Fibroblast of skin of right biceps (primary cell): ENCODE results near the gene ATP9A.
"Not testable (repeated sequence)": the region's sequence is repeated elsewhere in the genome, so short reads cannot be mapped to it uniquely, and the experiment has no call there.

Experiments
- DNase-seq: peaks from one replicate; pipeline ENCODE4 v3.0.0-alpha.2; 2013

The ATP9A gene, protein sequence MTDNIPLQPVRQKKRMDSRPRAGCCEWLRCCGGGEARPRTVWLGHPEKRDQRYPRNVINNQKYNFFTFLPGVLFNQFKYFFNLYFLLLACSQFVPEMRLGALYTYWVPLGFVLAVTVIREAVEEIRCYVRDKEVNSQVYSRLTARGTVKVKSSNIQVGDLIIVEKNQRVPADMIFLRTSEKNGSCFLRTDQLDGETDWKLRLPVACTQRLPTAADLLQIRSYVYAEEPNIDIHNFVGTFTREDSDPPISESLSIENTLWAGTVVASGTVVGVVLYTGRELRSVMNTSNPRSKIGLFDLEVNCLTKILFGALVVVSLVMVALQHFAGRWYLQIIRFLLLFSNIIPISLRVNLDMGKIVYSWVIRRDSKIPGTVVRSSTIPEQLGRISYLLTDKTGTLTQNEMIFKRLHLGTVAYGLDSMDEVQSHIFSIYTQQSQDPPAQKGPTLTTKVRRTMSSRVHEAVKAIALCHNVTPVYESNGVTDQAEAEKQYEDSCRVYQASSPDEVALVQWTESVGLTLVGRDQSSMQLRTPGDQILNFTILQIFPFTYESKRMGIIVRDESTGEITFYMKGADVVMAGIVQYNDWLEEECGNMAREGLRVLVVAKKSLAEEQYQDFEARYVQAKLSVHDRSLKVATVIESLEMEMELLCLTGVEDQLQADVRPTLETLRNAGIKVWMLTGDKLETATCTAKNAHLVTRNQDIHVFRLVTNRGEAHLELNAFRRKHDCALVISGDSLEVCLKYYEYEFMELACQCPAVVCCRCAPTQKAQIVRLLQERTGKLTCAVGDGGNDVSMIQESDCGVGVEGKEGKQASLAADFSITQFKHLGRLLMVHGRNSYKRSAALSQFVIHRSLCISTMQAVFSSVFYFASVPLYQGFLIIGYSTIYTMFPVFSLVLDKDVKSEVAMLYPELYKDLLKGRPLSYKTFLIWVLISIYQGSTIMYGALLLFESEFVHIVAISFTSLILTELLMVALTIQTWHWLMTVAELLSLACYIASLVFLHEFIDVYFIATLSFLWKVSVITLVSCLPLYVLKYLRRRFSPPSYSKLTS

DNA sequence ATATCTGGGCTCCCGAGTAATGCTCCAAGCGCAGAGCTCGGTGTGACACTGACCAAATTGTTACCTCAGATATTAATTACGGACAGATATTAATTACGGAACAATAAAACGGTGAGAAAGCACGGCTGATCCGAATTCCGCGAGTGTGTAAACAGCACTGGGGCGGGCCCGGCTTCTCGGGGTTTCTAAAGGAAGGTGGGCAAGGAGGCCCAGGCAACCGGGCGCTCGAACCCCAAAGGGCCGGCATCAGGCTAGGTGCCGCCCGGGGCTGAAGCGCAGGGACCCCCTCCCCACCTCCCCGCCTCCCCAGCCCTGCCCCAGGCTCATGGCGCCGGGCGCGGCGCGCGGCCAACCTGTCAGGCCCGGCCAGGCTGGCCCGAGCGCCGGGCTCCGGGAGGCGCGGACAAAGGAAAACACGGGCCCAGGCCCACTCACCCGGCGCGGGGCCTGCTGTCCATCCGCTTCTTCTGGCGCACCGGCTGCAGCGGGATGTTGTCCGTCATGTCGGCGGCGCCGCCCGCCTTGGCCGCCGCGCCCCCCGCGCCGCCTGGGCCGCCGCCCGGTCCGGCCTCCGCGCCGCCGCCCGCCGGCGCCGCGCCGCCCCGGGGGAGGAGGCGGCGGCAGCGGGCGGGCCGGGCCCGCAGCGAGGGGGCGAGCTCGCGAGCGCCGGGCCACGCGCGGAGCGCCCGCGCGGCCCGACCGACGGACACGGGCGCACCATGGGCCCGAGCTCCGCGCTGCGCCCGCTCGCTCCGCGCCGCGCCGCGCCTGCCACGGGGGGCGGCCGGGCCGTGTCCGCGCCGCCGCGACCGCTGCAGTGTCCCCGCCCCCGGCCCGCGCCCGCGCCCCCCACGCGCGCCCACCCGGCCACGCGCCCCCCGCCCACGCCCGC lies at the start of gene ATP9A:
Gene ATP9A, minus strand, starts transcription at position 524 of the 892 bp plus-strand sequence. Its CDS starts 21 bp downstream, at position 503.
- DNase-seq = peak; percentile 21

DNA sequence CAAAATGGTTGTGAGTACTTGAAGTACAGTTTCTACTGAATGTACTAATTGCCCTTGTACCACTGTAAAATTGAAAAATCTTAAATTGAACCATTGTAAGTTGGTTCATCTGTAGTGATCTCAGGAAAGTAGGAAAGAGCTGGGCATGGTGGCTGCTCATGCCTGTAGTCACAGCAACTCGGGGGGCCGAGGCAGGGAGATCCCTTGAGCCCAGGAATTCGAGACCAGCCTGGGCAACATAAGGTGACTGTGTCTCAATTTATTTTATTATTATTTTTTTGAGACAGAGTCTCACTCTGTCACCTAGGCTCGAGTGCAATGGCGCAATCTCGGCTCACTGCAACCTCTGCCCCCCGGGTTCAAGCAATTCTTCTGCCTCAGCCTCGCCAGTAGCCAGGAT lies 48.7 kb upstream of the ATP9A start:
- not testable (repeated sequence) for DNase-seq

DNA sequence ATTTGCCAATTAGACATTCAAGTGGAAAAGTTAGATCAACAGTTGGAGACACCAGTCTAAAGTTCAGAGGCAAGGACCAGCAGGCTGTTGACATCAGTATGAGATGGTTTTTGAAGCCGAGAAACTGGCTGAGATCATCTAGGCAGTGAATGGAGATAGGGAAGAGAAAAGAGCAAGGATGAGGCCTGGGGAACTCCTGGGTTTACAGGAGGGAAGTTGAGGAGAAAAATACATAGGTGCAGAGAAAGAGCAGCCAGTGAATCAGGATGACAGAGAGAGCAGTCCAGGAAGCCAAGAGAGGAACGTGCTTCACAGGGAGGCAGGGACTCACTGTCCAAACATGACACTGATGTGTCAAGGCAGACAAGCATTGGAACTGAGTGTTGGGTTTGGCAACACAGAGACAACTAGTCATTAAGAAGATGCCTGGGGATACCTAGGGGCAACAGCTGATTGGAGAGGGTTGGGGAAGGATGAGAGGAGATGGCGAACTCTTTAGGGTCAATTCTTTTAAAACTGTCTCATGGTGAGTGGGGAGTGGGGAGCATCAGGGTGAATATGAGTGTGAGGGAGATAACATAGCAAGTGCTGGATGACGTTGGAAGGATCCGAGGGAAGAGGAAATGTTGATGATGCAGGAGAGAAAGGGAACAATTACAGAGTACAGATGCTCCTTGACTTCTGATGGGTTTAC lies 47.3 kb upstream of the ATP9A start:
- no peak for DNase-seq

DNA sequence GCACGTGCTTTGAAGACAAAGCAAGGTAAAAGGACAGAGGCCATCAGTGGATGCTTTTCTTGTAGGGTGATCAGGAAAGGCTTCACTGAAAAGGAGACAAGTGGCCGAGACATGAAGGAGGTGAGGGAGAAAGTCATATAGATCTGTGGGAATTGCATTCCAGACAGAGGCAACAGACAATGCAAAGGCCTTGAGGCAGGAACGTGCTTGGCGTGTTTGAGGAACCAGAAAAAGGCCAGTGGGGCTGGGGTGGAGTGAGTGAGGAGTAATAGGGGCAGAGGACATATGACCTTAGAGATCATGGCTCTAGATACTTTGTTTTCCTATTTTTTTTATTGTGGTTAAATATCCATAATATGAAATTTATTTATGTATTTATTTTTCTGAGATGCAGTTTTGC lies 44.7 kb upstream of the ATP9A start:
- DNase-seq = no peak

DNA sequence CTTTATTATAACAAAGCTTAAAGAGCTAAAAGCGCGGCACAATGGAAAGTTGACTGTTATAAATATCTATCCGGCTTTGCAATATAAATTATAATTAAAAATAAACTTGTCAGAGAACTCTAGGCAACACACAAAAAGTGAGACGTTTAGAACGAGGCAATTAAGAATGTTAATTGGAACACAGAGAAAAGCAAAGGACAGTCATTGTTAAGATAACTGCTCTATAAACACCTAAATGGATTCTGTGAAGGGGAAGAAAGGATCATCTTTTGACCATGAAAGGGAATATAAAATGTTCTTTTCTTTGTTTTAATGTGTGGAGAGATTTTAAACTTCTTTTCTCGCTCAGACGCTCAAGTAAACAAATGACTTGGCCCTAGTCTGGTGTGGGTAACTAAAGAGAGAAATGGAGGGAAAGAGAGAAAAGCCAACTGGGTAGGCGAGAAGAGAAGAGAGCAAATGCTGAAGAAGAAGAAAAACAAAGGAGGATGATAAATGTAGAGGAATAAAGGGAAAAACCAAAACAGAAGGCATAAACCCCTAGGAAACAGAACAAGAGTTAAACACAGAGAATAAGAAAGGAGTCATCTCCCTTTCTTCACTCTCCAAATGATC lies 43.4 kb upstream of the ATP9A start:
- no peak for DNase-seq

DNA sequence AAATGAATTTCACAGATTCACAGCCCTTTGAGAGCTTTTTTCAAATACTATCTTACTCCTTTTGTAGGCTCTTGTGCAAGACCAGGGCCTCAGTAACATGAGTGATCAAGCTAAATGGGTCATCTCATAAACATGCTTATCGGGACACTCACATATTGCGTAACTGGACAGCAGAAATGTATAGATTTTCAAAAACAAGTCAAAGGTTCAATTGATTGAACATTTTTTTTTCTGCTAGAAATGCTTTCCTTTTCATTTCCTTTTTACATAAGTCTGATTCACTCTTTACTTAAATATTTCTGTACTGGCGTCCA lies 42.8 kb upstream of the ATP9A start:
- peak; percentile 65 for DNase-seq

DNA sequence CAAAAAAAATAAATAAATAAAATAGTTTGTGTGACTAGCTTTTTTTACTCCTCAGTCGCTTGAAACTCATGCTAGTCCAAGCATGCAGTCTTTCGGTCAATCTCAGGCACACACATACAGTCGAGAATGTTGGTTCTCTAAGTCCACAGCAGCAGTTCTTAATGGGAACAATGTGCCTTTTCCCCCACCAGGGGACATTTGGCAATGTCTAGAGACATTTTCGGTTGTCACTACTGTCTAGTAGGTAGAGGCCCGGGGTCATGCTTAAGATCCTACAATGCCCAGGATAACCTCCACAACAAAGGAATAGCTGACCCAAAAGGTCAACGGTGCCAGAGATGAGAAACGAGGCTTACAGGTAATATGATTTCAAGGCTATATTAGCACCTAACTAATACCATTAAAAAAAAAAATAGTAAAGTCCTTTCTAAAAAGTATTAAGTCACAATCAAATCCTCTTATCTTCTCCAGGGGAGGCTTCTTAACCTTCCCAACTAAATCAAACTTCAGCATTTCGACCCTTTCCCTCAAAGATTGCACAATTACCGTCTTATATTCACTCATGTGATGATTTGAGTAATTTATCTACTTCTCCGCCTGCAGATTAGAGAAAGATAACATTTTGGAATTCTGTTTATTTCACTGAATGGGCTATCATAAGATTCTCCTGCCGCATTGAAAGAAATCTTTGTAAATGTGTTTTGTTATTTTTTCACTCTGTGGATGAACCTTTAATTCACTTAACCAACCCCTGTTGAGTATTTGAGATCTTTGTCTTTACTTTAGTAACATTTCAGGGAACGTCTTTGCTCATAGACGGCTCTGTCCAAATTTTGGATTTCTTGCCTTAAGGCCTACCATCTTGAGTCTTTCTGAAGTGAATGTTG lies 42.2 kb upstream of the ATP9A start:
- DNase-seq = no peak

DNA sequence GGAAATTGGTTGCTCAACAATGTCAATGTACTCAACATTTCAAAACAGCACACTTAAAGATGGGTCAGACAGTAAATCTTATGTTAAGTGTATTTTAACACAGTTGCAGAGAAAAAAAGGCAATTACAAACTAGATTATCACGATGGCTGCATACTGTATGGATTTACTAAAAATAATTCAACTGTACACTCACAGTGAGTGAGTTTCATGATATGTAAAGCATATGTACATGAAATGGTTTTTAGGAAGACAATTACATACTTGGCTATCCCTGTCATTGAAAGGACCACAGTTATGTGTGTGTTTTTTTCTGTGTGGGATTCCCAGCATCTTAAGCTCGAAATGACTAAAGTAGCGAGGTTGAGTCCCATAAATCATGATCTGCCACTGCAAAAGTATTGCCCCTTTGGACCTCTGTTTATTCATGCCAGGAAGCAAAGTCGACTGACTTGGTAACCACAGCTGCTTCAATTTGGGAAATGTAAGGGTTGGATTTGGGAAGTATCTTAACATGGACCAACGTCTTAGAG lies 39.6 kb upstream of the ATP9A start:
- peak; percentile 93 for DNase-seq

DNA sequence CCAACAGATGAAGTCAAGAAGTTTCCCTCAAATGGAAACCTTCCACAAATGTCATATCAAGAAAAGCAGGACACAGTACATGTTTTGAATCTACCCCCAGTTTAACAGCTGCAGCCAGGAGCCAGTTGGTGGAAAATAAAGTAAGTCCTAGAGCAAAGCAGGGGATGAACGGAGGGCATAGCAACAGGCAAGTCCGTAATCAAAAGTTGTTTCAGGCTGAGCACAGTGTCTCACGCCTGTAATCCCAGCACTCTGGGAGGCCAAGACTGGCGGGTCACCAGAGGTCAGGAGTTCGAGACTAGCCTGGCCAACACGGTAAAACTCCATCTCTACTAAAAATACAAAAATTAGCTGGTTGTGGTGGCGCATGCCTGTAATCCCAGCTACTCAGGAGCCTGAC lies 36.6 kb upstream of the ATP9A start:
- DNase-seq = no peak

DNA sequence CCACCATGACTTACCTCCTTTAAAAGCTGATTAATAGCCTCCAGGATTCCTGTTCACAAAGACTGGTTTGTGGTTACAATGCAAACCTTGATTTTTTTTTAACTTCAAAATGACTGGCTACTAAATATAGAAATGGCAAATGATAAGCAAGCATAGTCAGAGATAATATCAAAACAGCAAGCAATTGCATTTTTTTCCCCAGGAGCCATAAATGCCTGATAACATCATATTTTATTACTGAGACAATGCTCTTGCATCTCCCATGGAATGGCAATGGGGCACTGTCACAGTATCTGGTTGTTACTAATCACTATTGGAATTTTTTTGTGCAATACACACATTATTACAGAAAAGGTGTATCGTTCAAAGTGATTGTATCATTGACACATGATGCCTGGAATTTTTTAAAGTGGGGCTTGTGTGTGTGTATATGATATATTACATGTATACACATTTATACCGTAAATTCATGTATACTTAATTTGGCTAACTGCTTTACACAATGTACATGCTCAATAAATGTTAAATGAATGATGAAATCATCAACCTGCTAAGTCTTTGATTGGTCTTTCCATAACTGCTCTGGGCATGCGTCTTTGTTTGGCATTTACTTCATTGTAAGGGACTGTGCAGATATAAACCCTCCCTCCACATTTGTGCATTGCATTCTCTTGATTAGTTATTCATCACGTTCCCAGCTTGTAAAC lies 35.1 kb upstream of the ATP9A start:
- DNase-seq = peak; percentile 83

DNA sequence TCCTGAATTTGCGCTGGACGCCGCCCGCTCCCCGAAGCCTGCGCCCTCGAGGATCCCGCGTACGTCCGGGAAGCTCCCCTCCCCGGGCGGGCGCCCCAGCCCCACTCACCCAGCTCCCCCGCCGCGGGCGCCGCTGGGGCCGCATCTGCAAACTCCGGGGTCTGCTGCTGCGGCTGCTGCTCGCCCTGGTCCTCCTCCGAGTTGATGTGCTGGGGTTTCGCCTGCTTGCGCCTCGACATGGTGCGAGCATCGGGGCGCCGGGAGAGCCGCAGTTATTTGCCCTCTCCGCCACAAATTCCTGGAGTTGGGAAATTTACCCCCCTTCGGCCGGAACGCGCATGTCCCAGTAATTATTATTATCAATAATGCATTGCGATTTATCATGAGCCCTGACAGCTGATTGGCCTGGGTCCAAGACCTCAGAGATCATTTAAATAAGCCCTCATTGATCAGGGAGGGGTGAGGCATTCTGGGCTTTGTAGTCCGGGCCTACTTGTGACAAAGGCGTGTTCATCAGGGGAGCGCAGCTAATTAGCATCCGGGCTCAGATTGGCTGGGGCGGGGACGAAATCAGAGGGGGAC lies 34.1 kb upstream of the ATP9A start, which contains the start of gene SALL4:
Gene SALL4, minus strand, starts transcription at position 352 of the 582 bp plus-strand sequence. Its CDS starts 113 bp downstream, at position 239.
- peak; percentile 53 for DNase-seq

DNA sequence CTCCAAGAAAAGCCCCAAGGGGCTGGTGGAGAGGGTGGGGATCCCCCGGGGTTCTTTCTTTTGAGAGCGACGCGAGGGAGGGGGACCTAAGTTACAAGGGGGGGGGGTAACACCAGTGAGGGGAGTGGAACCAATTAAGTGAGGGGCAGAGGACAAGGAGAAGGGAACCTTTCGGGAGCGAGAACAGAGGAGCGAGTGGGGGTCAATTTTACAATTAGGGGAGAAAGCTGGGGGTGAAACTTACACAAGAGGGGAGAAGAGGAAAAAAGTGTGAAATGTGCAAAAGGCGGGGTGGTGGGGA lies 33.6 kb upstream of the ATP9A start:
- peak; percentile 8 for DNase-seq

DNA sequence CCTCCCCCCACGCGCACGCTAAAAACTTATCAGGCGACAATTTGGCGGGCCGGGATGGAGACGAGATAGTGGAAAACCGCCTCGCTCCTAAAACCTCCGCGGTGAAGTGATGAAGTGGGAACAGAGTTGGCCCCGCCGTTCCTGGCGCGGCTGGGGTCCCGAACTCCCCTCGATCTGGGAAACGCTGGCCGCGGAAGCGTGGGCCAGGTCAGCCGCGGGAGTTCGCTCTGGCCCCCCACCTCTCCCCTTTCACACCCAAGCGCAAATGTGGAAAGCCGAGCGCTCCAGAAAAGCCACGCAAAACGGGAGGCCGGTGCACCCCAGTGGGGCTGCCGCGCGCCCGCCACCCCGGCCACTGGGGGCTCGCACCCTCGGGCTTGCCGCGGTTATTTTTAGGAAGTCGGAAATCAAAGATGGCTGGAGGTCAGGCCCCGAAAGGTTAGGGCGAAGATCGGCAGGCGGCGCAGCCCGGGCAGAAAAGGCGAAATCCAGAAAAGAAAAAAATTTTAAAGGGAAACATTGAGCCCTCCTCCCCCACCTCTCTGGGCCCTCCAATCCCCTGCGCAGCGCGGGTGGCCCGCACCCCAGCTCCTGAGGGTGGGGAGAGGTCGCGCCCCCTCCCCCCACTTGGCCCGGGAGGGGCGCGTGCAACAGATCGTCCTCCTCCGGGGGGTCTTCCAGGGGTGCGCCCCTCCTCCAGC lies 33.1 kb upstream of the ATP9A start:
- peak; percentile 47 for DNase-seq

DNA sequence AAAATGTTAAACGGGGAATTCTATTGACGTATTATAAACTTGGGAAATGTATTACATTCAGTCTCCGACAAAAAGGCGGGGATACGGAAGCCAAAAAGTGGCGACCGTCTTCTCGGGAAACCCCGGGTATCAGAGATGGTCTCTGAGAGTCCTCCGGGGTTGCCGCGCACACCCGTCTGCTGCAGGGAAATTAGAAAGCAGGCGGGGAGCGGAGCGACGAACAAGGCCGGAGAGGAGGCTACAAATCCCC lies 32.6 kb upstream of the ATP9A start:
- DNase-seq = peak; percentile 52

DNA sequence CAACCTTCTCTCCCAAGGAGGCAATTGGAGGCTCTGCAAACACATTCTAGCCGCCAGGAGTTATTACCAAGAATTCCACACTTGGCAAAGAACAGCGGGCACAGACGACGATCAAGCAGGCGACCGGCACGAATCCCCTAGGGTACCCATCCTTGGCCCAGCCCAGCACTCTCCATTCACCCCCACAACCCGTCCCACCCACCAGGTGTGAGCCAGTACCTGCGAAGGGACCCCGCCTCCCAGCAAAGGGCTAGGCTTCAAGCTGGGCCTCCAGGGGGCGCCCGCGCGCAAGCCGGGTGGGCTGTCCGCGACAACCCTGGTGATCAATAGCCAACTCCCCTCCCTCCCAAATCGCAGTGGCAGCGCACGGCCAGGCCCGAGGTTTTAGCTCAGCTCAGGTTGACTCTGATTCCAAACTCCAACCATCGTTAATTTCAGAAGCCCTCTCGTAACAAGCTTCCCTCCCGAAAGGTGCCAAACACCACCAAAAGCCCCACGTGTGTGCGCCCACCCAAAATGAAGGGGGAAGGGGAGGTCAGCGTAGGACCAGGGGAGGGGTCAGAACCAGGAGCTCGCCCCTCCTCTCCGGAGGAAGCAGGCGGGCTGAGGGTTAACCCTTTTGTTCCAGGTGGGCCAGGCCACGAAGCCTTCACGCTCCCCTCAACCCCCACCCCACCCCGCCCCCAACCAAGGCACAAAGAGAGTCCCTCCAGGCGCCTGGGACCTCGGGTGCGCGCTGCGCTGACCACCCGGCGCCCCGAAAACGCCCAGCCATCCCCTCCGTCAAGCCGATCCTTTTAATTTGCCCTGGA lies 32.1 kb upstream of the ATP9A start:
- peak; percentile 57 for DNase-seq

DNA sequence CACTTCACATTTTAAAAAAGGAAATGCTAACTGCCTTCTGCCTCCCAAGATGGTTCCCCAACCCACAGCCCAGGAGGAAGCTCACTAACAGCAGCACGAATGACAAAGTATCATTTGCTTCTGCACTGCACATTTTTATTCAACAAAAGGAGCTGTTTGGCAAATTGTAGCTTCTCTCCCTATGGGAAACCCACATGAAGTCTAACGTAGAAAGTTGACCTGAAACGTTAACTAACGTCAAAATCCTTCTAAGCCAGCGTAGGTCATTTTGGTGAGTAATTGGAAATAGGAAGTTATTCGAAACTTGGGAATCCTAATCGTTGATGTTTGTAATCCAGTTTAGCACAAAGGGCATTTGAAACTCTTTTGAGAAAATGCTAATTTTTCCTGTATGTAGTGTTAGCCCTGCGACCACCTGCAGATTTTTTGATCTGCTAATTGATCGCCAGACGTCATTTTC lies 31.2 kb upstream of the ATP9A start:
- DNase-seq = peak; percentile 5

DNA sequence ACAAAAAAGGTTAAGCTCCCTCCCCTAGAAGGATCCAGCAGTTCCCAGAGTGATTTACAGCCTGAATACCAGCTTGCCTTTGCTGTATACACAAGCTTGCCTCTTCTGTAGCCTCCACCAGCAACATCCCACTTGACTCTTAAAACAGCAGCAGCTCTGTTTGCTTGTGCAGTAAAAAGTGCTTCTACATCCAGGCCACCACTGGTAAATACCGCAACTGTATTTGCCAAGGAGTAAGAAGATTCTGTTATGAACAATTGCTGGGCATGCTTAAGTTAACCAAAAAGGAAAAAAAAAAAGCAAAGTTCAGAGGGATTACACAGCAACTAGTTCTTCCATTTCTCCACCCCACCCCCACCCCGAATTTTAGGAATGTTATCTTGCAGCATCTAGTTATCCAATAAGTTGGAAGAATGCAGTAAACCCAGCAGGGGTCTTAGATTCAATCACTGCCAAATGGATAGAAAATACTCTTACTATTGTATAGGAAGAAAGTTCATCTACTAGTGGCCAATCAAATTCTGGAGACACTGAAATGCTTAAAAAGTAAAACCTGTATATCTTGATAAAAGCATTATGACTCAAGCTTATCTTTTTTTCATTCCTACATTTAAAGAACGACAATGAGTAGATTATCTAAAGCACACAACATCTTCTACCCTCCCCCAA lies 29.3 kb upstream of the ATP9A start:
- peak; percentile 79 for DNase-seq
